Panc1 (cell line): ENCODE data around the gene CNTN4. TPM values are rescaled to one million over a fixed set of nuclear protein-coding genes. Genes with fewer than 3 reads are reported as not detected.

ENCODE experiments used
- ATAC-seq: fragments of 200-7000 bp; cut with Tn5 transposase; 2 replicates; pipeline ENCODE4 v1.9.1; 2020; ENCODE audit warnings: mild to moderate bottlenecking, moderate library complexity
- BruUV-seq: library from RNA; stranded (reverse); fragments of 400-500 nt; replicated peaks from 2 replicates; lab custom pipeline; 2021; lab: Mats Ljungman, UMichigan
- CTCF ChIA-PET: fragments of 300-600 bp; sonication (Branson Sonifier 250); formaldehyde crosslinking; loops from one replicate; lab custom pipeline; 2022; ENCODE audit warnings: antibody characterized with exemption; lab: Charles Lee
- POLR2A ChIA-PET: fragments of 300-600 bp; sonication (Branson Sonifier 250); formaldehyde crosslinking; loops from one replicate; lab custom pipeline; 2022; ENCODE audit warnings: antibody characterized with exemption; lab: Charles Lee
- DNase-seq: peaks from one replicate; pipeline ENCODE4 v3.0.0-alpha.2; 2010; ENCODE audit warnings: low read depth, low spot score
- H3K27ac ChIP-seq: 2 replicates; pipeline ENCODE4 v1.5.1; 2011; ENCODE audit warnings: mild to moderate bottlenecking, low read length, inconsistent platforms
- H3K27me3 ChIP-seq: fragments of 200-500 bp; sonication (Bioruptor generic); 2 replicates; pipeline ENCODE4 v1.6.0; 2014; ENCODE audit warnings: low read length, inconsistent platforms; ENCODE audit not compliant: control insufficient read depth, insufficient read depth
- H3K36me3 ChIP-seq: fragments of 200-500 bp; sonication (Bioruptor generic); 2 replicates; pipeline ENCODE4 v1.5.1; 2014; ENCODE audit warnings: inconsistent platforms, mild to moderate bottlenecking, low read length, moderate library complexity; ENCODE audit not compliant: control insufficient read depth, insufficient read depth
- H3K4me1 ChIP-seq: 2 replicates; pipeline ENCODE4 v1.5.1; 2011; ENCODE audit warnings: inconsistent platforms, mild to moderate bottlenecking, low read length, moderate library complexity; ENCODE audit not compliant: control insufficient read depth, insufficient read depth
- H3K4me3 ChIP-seq, 2 experiments: 2 replicates each; pipeline ENCODE4 v1.5.1; 2011 to 2012; ENCODE audit warnings: low read depth in 2 of 2, low read length in 2 of 2, mild to moderate bottlenecking in 2 of 2, inconsistent platforms in 1 of 2, moderate library complexity in 1 of 2
- H3K9me3 ChIP-seq: fragments of 200-500 bp; sonication (Bioruptor generic); 2 replicates; pipeline ENCODE4 v1.5.1; 2014; ENCODE audit warnings: low read depth, mild to moderate bottlenecking, inconsistent platforms, low read length, moderate library complexity; ENCODE audit not compliant: control insufficient read depth, insufficient read depth
- POLR2AphosphoS5 ChIP-seq: IDR thresholded peaks from 2 replicates; pipeline ENCODE4 v1.6.1; 2012; ENCODE audit warnings: mild to moderate bottlenecking, low read depth, low read length, moderate library complexity
- TCF7L2 ChIP-seq: IDR thresholded peaks from 2 replicates; pipeline ENCODE4 v1.6.1; 2011; ENCODE audit warnings: mild to moderate bottlenecking, low read depth, low read length, inconsistent platforms
- in situ Hi-C: cut with HindIII; loops from 2 replicates; pipeline ENCODE4 v1.10.0; 2016; ENCODE audit warnings: low sequenced_read_pairs, low pct_unique_long_range_greater_than_20kb
- intact Hi-C: fragments of 100-400 bp; cut with micrococcal nuclease; formaldehyde crosslinking; loops from one replicate; pipeline ENCODE4 v1.10.0; 2022; ENCODE audit not compliant: unreplicated experiment
- total RNA-seq: library from RNA; stranded (reverse); gene quantifications from one replicate; pipeline ENCODE4 v1.2.1, GENCODE V29; 2021; ENCODE audit not compliant: unreplicated experiment
- TF ChIP-seq, protein P1 (sequence below): fragments of 450-650 bp; IDR thresholded peaks from 2 replicates; pipeline ENCODE4 v1.5.1; 2017; ENCODE audit warnings: mild to moderate bottlenecking
- TF ChIP-seq, protein P2 (sequence below), 2 experiments: IDR thresholded peaks; 2 replicates each; pipeline ENCODE4 v1.6.1; 2011 to 2012; ENCODE audit warnings: low read depth in 2 of 2, control low read depth in 1 of 2, low read length in 1 of 2, mild to moderate bottlenecking in 1 of 2, moderate library complexity in 1 of 2; ENCODE audit not compliant: insufficient read depth in 1 of 2

Gene CNTN4
- total RNA-seq, 1 experiment from 2014 or later, result not detected

DNA sequence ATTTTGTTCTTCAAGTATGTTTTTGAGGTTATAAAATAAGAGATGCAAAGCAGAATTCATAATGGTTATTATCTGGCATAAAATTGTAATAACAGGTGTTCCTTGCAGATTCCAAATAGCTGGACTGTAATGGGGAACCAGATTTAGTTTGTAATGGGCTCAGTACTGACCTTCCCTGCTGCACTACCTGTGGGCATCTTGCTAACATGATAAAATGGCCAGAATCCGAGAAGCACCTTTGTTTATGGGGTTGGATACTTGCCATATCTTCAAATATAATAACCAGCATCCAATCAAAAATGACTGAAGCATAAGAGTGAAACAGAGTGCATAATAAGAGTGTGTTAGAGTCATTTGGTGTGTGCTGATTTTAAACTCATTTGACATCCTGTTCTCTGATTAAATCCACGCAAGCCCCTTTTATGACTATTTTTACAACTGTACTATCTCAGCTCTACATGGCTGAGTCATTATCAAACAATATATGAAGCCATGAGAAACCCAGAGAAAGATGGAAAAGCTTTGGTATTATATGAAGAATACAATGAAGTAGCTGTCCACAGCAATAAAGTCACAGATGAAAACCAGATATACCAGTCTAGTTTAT is 292.4 kb downstream of the CNTN4 start:
- Histone ChIP-seq H3K27ac (no peak overlapping the region), H3K9me3 (no peaks in the 10 kb centered on the region), H3K4me3 (no peak overlapping the region), H3K4me1 (no peaks in the 10 kb centered on the region), H3K27me3 (no peaks in the 10 kb centered on the region), H3K36me3 (no peaks in the 10 kb centered on the region)
- no peak for ATAC-seq
- no peak for TF ChIP-seq TCF7L2
- in situ Hi-C loops, result no loop called here
- POLR2A ChIA-PET, result no interaction called here
- no peak for DNase-seq
- CTCF ChIA-PET, result no interaction called here
- no TSS peak for BruUV-seq
- intact Hi-C loops, result no loop called here

DNA sequence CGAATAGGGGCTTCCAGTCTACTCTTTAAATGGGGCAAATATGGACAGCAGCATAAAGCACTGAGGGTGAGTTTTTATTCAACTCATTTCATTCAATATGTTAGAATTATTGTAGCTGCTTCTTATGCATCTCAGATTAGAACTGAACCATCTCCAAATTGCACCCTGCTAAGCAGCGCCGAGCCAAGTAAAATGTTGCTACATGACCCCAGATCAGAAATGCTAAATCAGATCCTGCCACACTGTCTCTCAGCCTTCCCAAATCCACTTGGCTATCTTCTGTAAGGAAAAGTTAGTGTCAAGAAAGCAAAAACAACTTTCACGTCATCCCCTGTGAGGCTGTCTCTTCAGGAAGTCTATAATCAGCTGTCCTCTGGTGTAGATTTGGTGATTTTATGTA is 293.2 kb downstream of the CNTN4 start:
- intact Hi-C loops, result no loop called here
- no peak overlapping the region for H3K4me3 ChIP-seq
- H3K27ac ChIP-seq, result no peak overlapping the region
- TF ChIP-seq POLR2AphosphoS5, result no peak
- TF ChIP-seq, protein P1, sequence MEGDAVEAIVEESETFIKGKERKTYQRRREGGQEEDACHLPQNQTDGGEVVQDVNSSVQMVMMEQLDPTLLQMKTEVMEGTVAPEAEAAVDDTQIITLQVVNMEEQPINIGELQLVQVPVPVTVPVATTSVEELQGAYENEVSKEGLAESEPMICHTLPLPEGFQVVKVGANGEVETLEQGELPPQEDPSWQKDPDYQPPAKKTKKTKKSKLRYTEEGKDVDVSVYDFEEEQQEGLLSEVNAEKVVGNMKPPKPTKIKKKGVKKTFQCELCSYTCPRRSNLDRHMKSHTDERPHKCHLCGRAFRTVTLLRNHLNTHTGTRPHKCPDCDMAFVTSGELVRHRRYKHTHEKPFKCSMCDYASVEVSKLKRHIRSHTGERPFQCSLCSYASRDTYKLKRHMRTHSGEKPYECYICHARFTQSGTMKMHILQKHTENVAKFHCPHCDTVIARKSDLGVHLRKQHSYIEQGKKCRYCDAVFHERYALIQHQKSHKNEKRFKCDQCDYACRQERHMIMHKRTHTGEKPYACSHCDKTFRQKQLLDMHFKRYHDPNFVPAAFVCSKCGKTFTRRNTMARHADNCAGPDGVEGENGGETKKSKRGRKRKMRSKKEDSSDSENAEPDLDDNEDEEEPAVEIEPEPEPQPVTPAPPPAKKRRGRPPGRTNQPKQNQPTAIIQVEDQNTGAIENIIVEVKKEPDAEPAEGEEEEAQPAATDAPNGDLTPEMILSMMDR, result no peak
- TF ChIP-seq, protein P2, sequence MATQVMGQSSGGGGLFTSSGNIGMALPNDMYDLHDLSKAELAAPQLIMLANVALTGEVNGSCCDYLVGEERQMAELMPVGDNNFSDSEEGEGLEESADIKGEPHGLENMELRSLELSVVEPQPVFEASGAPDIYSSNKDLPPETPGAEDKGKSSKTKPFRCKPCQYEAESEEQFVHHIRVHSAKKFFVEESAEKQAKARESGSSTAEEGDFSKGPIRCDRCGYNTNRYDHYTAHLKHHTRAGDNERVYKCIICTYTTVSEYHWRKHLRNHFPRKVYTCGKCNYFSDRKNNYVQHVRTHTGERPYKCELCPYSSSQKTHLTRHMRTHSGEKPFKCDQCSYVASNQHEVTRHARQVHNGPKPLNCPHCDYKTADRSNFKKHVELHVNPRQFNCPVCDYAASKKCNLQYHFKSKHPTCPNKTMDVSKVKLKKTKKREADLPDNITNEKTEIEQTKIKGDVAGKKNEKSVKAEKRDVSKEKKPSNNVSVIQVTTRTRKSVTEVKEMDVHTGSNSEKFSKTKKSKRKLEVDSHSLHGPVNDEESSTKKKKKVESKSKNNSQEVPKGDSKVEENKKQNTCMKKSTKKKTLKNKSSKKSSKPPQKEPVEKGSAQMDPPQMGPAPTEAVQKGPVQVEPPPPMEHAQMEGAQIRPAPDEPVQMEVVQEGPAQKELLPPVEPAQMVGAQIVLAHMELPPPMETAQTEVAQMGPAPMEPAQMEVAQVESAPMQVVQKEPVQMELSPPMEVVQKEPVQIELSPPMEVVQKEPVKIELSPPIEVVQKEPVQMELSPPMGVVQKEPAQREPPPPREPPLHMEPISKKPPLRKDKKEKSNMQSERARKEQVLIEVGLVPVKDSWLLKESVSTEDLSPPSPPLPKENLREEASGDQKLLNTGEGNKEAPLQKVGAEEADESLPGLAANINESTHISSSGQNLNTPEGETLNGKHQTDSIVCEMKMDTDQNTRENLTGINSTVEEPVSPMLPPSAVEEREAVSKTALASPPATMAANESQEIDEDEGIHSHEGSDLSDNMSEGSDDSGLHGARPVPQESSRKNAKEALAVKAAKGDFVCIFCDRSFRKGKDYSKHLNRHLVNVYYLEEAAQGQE (IDR thresholded peaks at IDR 0.05; ENCODE audit: insufficient read depth in 1 of 2, low read depth in 2 of 2, low read length in 1 of 2), result no peak
- H3K4me1 ChIP-seq, result no peaks in the 10 kb centered on the region
- H3K9me3 ChIP-seq, result no peaks in the 10 kb centered on the region
- DNase-seq, result no peak
- BruUV-seq, result no TSS peak
- ChIA-PET POLR2A (no interaction called here), CTCF (no interaction called here)
- in situ Hi-C loops, result no loop called here
- H3K36me3 ChIP-seq, result no peaks in the 10 kb centered on the region
- no peak for ATAC-seq
- no peaks in the 10 kb centered on the region for H3K27me3 ChIP-seq

GRCh38 chr3:2392981-2393380 is 294.3 kb downstream of the CNTN4 start:
- POLR2A ChIA-PET, result no interaction called here
- in situ Hi-C loops, result no loop called here
- CTCF ChIA-PET, result no interaction called here

More at GRCh38 chr3:2392981-2393380, 294.3 kb downstream of the CNTN4 start:
- H3K27me3 ChIP-seq, result no peaks in the 10 kb centered on the region
- H3K9me3 ChIP-seq, result no peaks in the 10 kb centered on the region
- H3K27ac ChIP-seq, result no peak overlapping the region
- no peak for ATAC-seq
- H3K4me1 ChIP-seq, result no peaks in the 10 kb centered on the region
- intact Hi-C loops, result no loop called here
- DNase-seq, result no peak
- no TSS peak for BruUV-seq
- H3K36me3 ChIP-seq, result no peaks in the 10 kb centered on the region
- no peak overlapping the region for H3K4me3 ChIP-seq
- TF ChIP-seq, protein P1, result no peak
- TF ChIP-seq, protein P2 (IDR thresholded peaks at IDR 0.05; ENCODE audit: insufficient read depth in 1 of 2, low read depth in 2 of 2, low read length in 1 of 2), result no peak
